ENCODE data around the gene CNTNAP2.

- TF ChIP-seq CTCF (IDR thresholded peaks at IDR 0.05; ENCODE audit: borderline replicate concordance, extremely low read depth, low read length, poor library complexity, severe bottlenecking): no peak
- no peak for TF ChIP-seq EZH2 (IDR thresholded peaks at IDR 0.05; ENCODE audit: borderline replicate concordance, low read depth, low read length, severe bottlenecking)
Observed at GRCh38 chr7:148180075-148180474, 2063.5 kb downstream of the CNTNAP2 start.
